Germinal center (tissue), 1 donor: ENCODE measurements around the gene RAB44.
"Not testable (repeated sequence)": the region's sequence is repeated elsewhere in the genome, so short reads cannot be mapped to it uniquely, and the experiment has no call there.

Experiments used
- DNase-seq: peaks from one replicate; pipeline ENCODE4 v3.0.0; 2012; ENCODE audit warnings: mixed read lengths, low spot score

RAB44 gene

DNA sequence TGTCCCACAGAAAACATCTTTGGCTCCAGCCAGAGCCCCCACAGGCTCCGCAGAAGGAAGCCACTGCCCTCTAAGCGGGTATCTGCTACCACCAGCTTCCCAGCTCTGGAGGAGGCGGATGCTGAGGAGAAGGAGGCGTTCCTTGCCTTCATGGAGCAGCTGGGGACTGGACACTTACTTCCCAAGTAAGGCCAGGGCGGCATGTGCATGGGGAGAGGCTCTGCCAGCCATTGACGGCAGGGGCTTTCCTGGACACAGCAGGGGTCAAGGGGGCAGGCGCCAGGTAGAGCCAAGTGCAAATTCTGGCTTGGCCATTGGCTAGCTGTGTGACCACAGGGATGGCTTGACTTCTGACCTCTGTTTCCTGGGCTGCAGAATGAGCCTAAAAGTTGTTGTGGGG is 17.8 kb downstream of the RAB44 start:
- DNase-seq, result no peak

DNA sequence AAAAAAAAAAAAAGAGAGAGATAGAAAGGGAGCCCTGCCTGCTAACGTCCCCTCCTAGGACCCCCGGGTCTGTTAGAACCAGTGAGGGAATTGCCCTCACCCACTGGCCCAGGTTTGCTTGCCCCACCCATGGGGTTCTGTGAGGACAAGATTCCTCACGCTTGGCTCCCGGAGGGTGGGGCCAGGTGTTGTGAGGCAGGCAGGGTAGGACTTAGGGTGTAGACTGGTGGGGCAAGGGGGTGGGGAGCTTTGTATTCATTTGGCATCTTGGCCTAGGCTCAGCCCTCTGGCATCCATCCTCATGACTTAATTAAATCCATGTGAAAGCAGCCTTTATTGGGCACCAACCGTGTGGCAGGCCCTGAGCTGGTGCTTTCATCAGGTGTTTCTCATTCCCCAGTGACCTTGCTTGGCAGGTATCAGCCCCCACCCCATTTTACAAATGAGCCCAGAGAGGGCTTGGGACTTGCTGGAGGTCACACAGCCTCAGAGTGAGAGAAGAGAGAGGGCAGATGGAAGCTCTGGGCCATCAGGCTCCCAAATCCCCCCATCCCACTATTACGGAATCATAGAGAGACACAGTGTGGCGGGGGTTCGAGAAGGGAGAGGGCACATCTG is 19.0 kb downstream of the RAB44 start:
- DNase-seq, result no peak

DNA sequence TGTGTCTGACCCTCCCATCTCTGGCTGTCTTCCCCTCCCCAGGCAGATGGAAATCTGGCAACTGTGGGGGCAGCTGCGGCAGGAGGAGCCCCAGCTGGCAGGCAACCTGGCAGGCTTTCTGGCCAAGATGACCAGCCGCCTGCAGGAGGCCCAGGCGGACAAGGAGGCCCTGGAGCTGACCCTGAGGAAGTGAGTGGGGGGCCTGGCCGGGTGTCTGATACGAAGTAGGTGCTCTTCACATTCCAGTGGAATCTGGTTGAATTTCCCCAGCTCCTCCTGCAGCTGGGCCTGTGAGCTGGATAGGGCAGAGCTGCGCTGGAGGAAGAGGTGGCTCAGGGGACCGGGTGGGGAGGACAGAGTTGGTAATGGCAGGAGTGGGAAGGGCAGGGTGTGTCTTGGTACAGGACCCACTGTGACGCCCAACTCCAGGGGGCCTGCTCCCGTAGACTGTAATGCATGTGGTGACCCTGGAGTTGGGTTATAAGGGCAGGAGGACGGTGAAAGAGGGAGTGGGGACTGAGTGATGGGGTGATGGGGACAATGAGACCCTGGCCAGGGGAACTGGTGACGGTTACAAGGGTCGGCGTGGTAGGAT is 19.7 kb downstream of the RAB44 start:
- DNase-seq, result no peak

DNA sequence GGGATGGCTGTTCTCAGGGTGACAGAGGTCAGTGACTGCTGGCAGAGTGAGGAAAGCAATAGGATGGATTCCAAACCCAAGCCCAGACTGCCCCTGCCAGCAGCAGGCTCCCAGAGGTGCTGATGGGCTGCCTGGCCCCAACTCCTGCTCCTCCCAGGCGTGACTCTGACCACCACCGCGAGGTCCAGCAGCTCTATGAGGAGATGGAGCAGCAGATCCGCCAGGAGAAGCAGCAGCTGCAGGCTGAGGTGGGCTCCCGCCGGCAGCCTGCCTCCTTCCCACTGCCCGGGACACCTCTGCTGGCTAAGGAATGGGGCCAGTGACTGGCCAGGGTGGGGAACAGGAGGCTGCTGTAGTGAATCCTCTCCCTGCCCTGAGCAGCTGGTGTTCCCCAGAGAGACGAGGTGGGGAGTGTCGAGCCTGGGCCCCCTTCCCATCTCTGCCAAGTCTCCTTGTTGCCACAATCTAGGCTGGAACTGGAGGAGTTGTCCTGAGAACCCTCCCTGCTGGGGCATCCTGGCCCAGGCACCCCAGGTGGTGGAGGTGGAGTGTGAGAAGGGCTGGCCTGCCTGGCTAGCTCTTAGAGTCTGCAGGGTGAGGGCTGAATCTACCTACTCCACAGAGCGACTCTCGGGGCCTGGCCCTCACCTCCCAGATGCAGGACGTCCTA is 20.4 kb downstream of the RAB44 start:
- DNase-seq, result no peak

DNA sequence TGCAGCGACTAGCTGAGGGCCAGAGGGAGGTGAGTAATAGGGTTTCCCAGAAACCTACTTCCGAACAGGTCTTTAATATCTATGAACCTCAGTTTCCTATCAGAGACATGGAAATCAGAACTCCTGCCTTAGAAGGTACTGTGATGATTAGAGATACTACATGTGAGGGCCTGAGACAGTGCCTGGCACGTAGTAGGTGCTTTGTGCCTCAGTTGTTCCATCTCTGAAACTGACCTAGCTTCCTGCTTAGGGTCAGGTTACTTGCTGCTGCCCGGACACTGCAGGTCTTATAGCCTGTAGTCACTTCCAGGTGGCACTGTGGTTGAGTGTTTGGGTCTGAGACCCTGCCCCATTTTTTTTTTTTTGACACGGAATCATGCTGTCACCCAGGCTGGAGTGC is 20.9 kb downstream of the RAB44 start:
- DNase-seq, result no peak

DNA sequence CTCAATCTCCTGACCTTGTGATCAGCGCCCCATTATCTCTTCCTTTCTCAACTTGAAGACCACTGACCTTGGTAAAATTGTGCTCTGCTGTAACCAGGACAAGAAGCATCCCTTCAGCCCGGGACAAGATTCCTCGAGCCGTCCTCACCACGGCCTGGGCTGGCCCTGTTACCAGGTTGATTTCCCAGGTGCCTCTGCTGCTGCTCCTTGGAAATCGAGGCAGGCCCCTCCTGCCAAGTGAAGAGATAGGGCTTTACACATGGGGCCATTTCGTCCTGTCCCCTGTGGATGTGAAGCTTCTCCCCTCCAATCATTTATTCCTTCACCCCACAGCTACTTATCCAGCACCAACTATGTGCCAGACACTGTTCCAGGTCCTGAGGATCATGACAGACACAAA is 21.5 kb downstream of the RAB44 start:
- DNase-seq, result no peak

DNA sequence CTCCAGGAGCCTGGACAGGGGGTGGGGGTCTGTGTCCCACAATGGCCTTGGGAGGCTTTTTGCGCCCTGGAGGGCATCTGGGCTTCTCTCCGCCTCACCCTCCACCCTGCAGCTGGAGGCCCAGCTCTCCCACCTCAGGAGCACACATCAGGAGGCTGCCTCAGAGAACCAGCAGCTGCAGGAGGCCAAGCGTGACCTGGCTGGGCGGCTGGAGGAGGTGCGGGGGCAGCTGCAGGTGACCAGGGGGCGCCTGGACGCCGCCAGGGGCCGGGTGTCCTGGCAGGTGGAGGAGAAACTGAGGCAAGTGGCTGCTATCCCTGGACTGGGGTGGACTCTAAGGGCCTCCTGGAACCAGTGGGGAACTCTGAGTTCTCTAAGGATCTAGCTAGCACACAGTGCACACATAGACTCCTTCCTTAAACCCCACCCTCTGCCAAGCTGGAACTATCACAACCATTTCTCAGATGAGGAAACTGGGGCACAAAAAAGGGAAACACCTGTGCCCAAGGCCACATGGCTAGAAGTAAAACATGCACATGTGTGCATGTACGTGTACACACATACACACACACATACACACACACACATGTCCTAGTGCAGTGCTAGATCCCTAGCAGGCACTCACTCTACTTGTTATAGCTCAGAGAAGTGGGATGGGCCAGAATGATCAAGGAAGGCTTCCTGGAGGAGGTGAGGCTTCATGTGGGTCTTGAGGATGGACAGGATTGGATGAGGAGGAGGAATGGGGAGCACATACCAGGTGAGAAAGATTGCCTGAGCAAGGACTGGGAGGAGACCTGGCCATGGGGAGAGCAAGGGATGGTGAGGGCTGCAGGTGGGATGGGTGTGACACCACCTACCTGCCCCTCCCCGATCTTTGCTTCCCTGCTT is 22.9 kb downstream of the RAB44 start:
- DNase-seq, result peak; percentile 49

DNA sequence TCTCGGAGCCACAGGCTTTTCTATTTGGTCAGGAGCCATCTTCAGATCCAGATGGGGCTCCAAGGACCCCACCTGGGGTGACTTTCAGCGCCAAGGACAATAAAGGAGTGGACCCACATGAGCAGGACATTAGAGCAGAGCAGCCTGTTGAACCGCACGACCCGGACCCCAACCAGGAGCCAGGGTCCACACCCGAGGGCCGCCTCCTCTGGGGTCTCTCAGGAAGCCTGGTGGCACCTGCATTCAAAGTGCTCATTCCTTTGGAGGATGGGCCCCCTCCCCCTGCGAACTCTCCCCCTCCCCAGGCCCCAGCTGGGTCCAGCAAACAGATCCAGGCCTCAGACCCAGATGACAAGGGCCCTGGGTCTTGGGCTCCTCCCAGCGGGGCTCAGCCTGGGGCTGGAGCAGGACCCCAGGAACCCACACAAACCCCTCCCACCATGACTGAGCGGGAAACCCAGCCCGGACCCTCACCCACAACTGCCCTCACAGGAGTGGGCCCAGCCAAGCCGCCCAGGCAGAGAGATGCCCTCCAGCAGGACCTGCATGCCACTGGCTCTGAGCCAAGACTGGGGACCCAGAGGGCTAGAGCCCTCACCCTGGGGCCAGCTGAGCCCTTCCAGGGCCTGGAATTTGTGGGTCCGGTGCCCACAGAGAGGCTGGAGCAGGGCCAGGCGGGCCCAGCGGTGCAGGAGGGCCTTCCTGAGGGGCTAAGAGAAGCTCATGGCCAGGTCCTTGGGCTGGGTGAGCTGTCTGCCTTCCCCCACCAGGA is 23.9 kb downstream of the RAB44 start:
- no peak for DNase-seq

DNA sequence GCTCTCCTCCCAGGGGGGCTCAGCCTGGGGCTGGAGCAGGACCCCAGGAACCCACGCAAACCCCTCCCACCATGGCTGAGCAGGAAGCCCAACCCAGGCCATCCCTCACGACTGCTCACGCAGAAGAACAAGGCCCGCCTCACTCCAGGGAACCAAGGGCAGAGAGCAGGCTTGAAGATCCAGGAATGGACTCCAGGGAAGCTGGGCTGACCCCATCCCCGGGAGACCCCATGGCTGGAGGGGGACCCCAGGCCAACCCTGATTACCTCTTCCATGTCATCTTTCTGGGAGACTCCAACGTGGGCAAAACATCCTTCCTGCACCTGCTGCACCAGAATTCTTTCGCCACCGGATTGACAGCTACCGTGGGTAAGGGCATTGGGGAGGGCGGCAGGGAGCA is 24.7 kb downstream of the RAB44 start:
- DNase-seq, result no peak

DNA sequence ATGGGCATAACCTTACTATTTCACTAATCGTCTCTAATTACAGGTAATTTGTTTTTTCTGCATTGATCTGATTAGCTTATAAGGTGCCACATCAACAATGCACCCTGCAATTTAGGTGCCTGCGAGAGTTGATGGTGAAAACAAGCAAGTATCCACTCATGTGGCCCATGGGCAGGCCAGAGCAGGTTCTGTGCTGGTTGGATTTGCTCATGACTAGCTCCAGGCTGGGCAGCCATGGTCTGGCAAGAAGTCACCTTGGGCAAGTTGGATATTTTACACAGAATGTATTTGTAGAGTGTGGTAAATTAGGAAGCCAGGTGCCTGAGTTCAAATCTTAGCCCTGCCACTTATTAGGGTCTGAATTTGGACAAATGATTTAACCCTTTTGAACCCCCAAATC is 25.3 kb downstream of the RAB44 start:
- no peak for DNase-seq

DNA sequence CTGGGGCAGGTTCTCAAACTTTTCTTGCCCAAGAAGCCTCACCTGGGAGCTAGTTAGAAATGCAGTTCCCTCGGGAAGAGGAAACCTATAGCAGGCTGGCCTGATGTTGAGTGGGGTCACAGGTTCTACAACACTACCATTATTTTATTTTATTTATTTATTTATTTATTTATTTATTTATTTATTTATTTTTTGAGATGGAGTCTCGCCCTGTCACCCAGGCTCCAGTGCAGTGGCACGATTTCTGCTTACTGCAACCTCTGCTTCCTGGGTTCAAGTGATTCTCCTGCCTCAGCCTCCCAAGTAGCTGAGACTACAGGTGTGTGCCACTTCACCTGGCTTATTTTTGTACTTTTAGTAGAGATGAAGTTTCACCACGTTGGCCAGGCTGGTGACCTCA is 26.4 kb downstream of the RAB44 start:
- not testable (repeated sequence) for DNase-seq

DNA sequence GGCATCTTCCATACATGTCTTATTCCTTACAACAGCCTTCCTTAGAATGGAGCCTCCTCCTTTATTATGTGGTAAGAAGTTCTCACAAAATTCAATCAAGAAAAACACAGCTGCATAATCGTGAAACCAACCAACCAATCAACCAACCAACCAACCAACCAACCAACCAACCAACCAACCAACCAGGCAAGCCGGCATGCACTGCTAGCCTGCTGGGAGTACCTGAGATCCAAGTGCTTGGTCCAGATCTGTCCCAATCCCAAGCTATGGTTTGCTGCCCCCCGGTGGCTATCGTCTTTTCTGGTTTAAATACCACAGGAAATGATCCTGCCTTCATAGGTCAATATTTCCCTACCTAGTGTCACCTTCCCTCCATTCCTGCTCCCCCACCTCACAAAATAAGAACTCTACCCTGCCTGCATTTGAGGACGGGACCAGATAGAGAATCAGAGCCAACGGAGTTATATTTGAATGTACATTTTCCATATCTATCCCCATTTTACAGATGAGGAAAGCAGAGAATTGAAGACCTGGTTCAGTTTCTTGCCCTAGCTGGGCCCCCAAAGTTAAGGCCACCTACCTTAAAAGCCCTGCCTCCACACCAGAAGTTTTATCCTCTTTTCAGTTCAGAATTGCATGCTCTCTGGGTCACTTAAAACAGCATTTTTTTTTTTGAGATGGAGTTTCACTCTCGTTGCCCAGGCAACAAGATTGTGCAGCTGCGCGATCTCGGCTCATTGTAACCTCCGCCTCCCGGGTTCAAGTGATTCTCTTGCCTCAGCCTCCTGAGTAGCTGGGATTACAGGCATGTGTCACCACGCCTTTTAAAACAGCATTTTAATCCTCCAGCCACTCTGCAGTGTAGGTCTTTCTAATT is 27.1 kb downstream of the RAB44 start:
- DNase-seq, result peak; percentile 39

DNA sequence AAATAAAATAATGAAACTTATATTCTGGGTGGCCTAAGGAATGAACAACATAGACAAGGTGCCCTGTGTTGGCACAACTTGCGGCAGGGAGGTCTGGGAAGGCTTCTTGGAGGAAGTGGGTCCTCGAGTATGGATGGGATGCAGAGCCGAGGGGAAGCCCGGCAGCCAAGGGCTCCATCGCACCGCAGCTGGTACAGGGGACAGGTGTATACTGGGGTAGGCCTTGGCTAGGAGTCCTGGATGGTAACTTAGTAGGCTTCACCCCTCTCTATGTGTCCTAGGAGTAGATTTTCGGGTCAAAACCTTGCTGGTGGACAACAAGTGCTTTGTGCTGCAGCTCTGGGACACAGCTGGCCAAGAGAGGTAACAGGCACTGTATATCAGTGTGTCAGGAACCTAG is 28.0 kb downstream of the RAB44 start:
- DNase-seq, result no peak

DNA sequence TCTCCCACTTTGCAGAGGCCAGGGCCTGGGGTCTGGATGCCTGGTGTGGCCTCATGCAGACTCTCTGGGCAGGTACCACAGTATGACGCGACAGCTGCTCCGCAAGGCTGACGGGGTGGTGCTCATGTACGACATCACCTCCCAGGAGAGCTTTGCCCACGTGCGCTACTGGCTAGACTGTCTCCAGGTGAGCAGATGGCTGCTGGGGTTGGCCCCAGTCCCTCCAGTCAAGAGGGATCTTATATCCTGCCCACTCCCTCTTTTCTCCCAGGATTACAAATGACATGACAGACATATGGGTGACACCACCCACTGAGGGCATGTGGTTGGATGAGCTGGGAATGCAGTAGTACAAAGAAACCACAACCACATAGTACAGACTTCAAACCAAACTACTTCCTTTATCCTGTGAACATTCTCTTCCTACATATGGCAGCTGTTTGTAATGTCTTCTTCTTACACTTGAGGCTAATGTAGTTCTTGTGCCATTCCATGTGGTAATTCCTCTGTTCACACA is 29.9 kb downstream of the RAB44 start:
- no peak for DNase-seq

DNA sequence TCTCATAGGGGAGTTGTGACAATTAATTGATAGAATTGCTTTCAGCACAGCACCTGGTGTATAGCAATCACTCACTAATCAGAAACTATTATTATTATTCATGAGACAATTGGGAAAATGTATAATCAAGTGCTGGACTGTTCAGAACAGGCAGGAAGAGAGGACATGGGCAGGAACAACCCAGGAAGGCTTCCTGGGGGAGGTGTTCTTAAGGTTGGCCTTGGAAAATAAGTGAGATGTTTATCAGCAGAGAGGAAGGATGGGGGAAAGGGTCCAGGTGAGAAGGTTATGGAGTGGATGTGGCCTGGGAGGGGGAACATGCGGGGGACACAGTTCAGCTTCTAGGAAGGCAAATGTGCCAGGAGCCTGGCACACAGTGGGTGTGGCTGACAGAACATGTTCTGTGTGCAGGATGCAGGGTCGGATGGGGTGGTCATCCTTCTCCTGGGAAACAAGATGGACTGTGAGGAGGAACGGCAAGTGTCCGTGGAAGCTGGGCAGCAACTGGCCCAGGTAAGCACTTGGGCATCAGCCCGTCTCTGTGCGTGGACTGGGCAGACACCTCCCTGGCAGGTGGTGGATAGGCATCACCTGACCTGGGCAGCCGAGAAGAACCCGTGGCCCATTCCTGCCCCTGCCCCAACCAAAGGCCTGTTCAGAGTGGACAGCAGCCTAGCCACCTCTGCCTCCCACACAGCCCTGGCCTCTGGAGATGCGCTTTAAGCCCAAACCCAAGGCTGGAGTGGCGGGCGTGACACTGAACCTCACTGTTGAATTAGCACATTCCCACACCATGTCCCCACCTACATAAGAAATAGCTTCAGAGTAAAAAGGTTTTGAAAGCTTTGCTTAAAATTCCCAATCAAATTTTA is 30.9 kb downstream of the RAB44 start:
- no peak for DNase-seq

DNA sequence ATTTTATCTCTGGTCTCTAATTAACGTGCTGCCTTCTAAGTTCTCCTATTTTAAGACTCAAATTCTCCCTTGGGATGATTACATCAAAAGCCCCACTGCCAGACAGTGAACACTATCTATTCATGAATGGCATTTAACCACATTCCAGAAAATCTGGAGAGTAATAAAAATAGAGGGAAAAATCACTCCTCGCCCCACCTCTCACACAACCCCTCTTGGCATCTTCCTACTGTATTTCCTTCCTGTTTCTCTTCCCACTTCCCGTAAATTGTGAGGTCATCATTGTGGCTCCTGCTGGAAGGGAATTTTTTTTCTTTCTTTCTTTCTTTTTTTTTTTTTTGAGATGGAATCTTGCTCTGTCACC is 31.5 kb downstream of the RAB44 start:
- DNase-seq, result no peak

DNA sequence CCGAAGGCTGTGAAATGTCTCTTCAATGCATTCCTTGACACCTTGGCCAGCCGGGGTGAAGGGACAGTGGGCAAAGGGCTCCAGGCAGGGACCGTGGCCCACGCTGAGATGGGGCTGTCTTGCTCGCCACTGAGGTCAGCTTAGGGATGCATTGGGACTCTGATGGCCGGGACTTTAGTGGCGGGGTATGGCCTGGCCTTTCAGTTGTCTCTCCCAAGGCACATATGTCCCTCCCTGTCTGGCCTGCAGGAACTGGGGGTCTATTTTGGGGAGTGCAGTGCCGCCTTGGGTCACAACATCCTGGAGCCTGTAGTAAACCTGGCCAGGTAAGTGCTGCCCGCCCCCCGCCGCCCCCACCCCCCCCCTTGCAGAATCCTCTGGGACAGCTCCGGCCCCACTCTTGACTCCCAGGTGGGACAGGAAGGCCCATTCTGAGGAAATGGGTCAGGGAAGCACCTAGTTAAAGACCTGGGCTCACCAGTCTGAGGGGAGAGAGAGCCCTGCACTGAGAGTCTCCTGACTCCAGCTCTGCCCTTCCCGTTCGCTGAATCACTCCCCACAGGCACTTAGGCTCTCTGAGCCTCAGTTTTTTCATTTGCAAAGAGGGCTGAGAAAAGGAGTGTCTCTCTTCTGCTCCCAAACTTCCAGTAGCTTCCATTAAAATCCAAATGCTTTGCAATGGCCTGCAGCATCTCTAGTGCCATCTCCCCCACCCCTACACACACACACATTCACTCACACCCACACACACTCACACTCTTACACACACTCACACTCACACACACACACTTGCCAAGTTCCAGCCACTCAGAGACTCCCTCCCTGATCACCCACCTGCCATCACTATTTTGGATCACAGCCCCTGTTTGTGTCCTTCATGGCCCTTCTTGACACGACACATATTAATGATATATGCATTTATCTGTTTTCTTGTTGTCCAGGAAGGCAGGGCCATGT is 33.1 kb downstream of the RAB44 start:
- DNase-seq, result no peak

DNA sequence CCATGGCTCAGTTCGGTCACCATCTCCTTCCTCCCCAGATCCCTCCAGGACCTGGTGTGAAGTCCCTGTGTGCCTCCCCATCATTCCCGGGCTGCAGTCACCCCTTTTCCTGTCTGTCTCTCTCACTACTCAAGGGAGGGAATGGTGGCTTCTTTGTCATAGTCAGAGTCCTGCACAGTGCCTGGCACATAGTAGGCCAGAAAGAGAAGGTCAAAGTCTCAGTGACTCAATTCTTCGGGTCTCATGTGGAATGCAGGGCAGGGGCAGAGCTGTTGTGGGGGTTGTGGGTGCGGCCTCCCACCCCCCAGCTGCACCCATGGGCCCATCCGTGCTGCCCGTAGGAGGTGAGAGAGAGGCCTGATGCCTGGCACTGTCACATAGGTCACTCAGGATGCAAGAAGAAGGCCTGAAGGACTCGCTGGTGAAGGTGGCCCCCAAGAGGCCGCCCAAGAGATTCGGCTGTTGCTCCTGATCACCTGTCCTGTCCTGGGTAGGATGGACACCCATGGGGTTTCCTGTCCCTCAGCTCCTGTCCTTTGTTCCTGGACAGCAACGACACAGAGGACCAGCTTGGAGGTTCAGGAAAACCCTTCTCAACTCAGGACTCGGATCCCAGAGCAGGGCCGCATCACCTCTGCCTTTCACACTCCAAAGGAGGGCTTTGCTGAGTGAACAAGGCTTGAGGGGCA is 34.1 kb downstream of the RAB44 start:
- DNase-seq, result no peak
